K562 (cell line): ENCODE measurements around the gene STK24.

Experiments
- ATF7 ChIP-seq: fragments of 450-650 bp; IDR thresholded peaks from 2 replicates; pipeline ENCODE4 v1.7.1; 2014; ENCODE audit warnings: mild to moderate bottlenecking, moderate library complexity
- EZH2 ChIP-seq: IDR thresholded peaks from 2 replicates; pipeline ENCODE4 v1.6.1; 2012; ENCODE audit warnings: low read depth, mild to moderate bottlenecking, inconsistent platforms, low read length, borderline replicate concordance
- MAFG ChIP-seq: fragments of 450-650 bp; conservative IDR thresholded peaks from 2 replicates; pipeline ENCODE4 v1.6.1; 2016; ENCODE audit warnings: missing genetic modification characterization, missing compliant biosample characterization
- MTA2 ChIP-seq: fragments of 450-650 bp; IDR thresholded peaks from 2 replicates; pipeline ENCODE4 v1.6.1; 2016; ENCODE audit warnings: low read depth
- RCOR1 ChIP-seq, 2 experiments: IDR thresholded peaks; 2 replicates each; pipeline ENCODE4 v1.6.1; 2012; ENCODE audit warnings: low read depth in 2 of 2, low read length in 2 of 2, borderline replicate concordance in 1 of 2, improper control_type of control experiment in 1 of 2
- SMAD1 ChIP-seq: fragments of 150-350 bp; IDR thresholded peaks from 2 replicates; pipeline ENCODE4 v1.6.1; 2014; ENCODE audit warnings: low read length, low read depth; ENCODE audit not compliant: partially characterized antibody

GRCh38 chr13:98442391-98443230, 134.3 kb downstream of the STK24 start:
- TF ChIP-seq RCOR1 (IDR thresholded peaks at IDR 0.05; ENCODE audit: borderline replicate concordance in 1 of 2, low read depth in 2 of 2, low read length in 2 of 2): no peak
- no peak for TF ChIP-seq MAFG (tag)
- TF ChIP-seq SMAD1: no peak
- TF ChIP-seq EZH2: no peak
- TF ChIP-seq MTA2: no peak
- no peak for TF ChIP-seq ATF7
